Spleen (tissue), 7 donors: Measurements from ENCODE around the gene PLXNA2.

Experiments used
- POLR2AphosphoS5 ChIP-seq, 3 donors: sonication (generic); formaldehyde crosslinking; IDR thresholded peaks; one replicate each; pipeline ENCODE4 v1.5.1; 2017; ENCODE audit warnings: antibody characterized with exemption in 3 of 3
- TF ChIP-seq, protein P1 (sequence below), 11 experiments: fragments of 200-600 bp in 7 of 11; fragments of 450-650 bp in 4 of 11; sonication (generic) in 4 of 11; IDR thresholded peaks in 8 of 11; conservative IDR thresholded peaks in 3 of 11; 1 replicate in 7 of 11; 2 replicates in 4 of 11; pipeline versions ENCODE4 v1.4.0 to v1.8.0; 2016 to 2021; ENCODE audit warnings: antibody characterized with exemption in 11 of 11, inconsistent platforms in 4 of 11, mild to moderate bottlenecking in 1 of 11
- donor health status: DM: no; HTN: no; CAD: no; lungs with moderate emphysema.
- donor health status: DM: no; HTN: no; CAD: no.
- donor health status: DM: no; HTN: no; CAD: no.

DNA sequence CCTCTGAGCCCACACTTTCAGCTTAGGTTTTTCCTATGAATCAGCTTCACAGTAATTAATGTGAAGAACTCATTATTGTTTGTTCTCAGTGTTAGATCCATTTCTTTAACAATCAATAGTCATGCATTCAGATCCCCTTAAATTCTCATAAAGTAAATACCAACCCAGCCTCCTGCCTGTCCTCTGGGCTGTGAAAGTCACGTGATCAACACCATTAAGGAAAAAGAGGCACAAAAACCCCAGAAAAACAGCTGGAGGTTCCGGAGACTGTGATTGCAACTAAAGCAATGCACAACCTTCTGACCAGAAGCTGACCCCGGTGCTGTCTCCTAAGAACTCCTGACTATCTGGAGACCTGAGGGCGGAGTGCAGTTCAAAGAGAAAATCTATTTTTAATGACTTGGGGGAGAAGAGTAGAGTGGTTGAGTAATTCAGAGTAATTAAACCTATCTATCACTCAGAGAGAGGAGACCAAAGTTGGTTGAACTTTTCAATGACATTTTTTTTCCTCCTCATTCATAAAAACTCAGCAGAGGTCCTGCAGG lies 132.5 kb downstream of the PLXNA2 start:
- TF ChIP-seq, protein P1, sequence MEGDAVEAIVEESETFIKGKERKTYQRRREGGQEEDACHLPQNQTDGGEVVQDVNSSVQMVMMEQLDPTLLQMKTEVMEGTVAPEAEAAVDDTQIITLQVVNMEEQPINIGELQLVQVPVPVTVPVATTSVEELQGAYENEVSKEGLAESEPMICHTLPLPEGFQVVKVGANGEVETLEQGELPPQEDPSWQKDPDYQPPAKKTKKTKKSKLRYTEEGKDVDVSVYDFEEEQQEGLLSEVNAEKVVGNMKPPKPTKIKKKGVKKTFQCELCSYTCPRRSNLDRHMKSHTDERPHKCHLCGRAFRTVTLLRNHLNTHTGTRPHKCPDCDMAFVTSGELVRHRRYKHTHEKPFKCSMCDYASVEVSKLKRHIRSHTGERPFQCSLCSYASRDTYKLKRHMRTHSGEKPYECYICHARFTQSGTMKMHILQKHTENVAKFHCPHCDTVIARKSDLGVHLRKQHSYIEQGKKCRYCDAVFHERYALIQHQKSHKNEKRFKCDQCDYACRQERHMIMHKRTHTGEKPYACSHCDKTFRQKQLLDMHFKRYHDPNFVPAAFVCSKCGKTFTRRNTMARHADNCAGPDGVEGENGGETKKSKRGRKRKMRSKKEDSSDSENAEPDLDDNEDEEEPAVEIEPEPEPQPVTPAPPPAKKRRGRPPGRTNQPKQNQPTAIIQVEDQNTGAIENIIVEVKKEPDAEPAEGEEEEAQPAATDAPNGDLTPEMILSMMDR (IDR thresholded peaks at IDR 0.05 in 8 of 11, conservative IDR thresholded peaks at IDR 0.05 in 3 of 11) = no peak
- no peak for TF ChIP-seq POLR2AphosphoS5 (IDR thresholded peaks at IDR 0.05)
